ENCODE data around the gene ALG2.

ALG2 gene

DNA sequence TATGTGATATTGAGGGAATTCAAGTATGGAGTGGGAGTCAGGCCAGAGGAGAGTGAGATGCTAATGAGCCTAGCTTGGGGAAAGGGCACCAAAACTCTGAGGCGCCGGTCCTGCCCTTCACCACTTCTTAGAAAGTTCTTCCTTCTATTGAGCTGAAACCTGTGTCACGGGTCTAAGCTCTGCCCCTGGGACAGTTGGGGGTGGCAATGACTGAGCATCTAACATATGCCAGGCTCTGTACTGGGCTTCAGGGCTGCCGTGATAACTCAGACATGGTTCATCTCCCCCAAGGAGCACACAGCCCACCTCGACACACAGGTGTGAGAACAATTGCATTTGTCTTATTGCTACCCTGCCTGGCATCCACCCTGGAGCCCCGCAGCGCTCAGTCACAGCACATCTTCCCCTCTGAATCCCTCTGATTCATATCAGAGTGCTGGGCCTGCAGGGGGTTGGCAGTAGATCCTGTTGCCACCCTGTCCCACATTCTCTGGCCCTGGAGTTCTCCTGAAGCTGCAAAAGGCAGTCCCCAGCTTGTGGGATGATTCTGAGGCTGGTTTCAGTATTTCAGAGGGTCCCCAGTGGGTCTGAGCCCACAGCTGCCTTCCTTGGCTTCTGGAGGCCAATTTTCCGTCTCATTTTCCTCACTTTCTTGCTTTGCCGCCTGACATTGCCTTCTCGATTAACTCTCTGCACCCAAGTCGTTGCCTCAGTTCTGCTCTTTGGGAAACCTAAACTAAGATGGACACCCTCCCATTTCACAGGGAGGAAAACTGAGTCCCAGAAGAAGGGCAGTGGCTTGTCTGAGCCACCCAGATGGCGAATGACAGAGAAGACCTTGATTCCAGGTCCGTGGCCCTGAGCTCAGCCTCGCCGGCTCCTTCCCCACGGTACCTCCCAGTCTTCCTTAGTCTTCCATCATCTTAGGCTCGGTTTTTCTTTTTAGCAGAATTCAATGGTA, 42.5 kb downstream of the ALG2 start:
- DNase-seq (ENCODE audit: low read depth, low spot score): no peak
- TF ChIP-seq ZNF274 (IDR thresholded peaks at IDR 0.05; ENCODE audit: low read depth, low read length) (no peak), SUZ12 (IDR thresholded peaks at IDR 0.05; ENCODE audit: extremely low read depth, insufficient read depth, insufficient read length) (no peak), YY1 (IDR thresholded peaks at IDR 0.05; ENCODE audit: insufficient read depth, insufficient read length) (no peak)
- no peaks in the 10 kb centered on the region for H3K9me3 ChIP-seq (ENCODE audit: insufficient read depth, low read length)
- H3K27me3 ChIP-seq (ENCODE audit: insufficient read depth, insufficient read length): no peaks in the 10 kb centered on the region
- no peaks in the 10 kb centered on the region for H3K36me3 ChIP-seq (ENCODE audit: insufficient read depth, insufficient read length, low read length)
- no peak overlapping the region for H3K9ac ChIP-seq (ENCODE audit: insufficient read length, low read depth)
- H3K4me3 ChIP-seq (ENCODE audit: insufficient read length, low read depth): no peak overlapping the region
- peaks cover 6% of the 10 kb centered on the region for H3K4me1 ChIP-seq (ENCODE audit: insufficient read depth, insufficient read length)

DNA sequence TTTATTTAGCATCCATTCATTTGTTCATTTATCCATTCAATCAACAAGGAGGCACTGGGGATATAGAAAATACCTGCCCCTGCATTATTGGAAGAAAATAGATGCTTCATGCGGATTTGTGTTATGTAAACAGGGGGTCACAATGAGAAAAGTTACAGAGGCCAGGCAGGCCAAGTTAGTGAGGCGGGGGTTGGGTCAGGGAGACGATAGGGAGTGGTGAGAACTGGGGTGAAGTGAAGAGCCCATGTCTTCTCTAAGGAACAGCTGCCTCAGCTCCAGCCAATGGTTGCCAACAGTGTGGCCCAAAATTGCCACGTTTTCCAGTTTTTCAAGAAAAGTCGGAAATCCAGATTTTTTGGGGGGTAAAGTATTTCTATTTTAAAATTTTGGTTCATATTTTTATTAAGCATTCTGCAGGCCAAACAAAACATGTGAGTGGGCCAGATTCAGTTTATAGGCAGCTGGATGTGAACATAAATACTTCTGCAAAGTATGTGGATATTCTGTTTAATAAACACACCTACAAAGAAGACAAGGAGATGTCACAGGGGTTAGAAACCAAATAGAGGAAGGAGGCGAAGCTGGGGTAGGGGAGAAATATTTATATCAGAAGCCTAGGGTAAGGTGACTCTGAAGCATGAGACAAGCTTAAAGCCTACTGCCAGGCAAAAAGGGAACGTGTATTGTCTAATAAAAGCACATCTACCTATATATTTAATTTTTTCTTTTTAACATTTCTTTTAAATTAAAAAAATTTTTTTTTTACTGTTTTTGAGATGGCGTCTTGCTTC, 44.0 kb downstream of the ALG2 start:
- Histone ChIP-seq H3K36me3 (ENCODE audit: insufficient read depth, insufficient read length, low read length) (no peaks in the 10 kb centered on the region), H3K9me3 (ENCODE audit: insufficient read depth, low read length) (no peaks in the 10 kb centered on the region), H3K27me3 (ENCODE audit: insufficient read depth, insufficient read length) (no peaks in the 10 kb centered on the region), H3K9ac (ENCODE audit: insufficient read length, low read depth) (no peak overlapping the region), H3K4me1 (ENCODE audit: insufficient read depth, insufficient read length) (peaks cover 6% of the 10 kb centered on the region), H3K4me3 (ENCODE audit: insufficient read length, low read depth) (no peak overlapping the region)
- DNase-seq (ENCODE audit: low read depth, low spot score): no peak
- TF ChIP-seq SUZ12 (IDR thresholded peaks at IDR 0.05; ENCODE audit: extremely low read depth, insufficient read depth, insufficient read length) (no peak), YY1 (IDR thresholded peaks at IDR 0.05; ENCODE audit: insufficient read depth, insufficient read length) (no peak), ZNF274 (IDR thresholded peaks at IDR 0.05; ENCODE audit: low read depth, low read length) (no peak)

DNA sequence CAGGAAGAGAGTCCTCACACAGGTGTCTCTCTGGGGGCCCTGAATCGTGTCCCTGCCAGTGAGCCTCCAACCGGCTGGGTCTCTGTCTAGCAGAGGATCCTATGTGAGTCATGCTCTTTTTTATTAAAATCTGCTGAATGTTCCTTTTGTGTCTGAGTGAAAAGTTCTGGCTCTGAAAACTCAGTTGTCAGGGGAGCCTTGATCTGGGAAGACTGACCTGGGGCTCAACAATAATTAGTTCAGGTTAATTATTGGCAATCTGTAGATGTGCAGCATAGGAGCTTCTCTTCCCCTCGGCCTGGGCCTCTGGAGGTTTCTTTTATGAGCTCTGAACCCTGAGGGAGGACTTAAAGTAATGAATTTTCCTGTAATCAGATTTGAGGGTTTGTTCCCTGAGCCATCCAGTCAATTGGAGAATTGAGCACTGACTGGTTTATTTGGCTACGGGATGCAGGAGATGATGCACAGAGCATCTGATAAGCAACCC, 45.2 kb downstream of the ALG2 start:
- H3K36me3 ChIP-seq (ENCODE audit: insufficient read depth, insufficient read length, low read length): no peaks in the 10 kb centered on the region
- H3K27me3 ChIP-seq (ENCODE audit: insufficient read depth, insufficient read length): peaks cover 6% of the 10 kb centered on the region
- no peak for DNase-seq (ENCODE audit: low read depth, low spot score)
- TF ChIP-seq ZNF274 (IDR thresholded peaks at IDR 0.05; ENCODE audit: low read depth, low read length) (no peak), SUZ12 (IDR thresholded peaks at IDR 0.05; ENCODE audit: extremely low read depth, insufficient read depth, insufficient read length) (no peak), YY1 (IDR thresholded peaks at IDR 0.05; ENCODE audit: insufficient read depth, insufficient read length) (no peak)
- peaks cover 8% of the 10 kb centered on the region for H3K4me1 ChIP-seq (ENCODE audit: insufficient read depth, insufficient read length)
- H3K9me3 ChIP-seq (ENCODE audit: insufficient read depth, low read length): no peaks in the 10 kb centered on the region
- no peak overlapping the region for H3K4me3 ChIP-seq (ENCODE audit: insufficient read length, low read depth)
- H3K9ac ChIP-seq (ENCODE audit: insufficient read length, low read depth): no peak overlapping the region

DNA sequence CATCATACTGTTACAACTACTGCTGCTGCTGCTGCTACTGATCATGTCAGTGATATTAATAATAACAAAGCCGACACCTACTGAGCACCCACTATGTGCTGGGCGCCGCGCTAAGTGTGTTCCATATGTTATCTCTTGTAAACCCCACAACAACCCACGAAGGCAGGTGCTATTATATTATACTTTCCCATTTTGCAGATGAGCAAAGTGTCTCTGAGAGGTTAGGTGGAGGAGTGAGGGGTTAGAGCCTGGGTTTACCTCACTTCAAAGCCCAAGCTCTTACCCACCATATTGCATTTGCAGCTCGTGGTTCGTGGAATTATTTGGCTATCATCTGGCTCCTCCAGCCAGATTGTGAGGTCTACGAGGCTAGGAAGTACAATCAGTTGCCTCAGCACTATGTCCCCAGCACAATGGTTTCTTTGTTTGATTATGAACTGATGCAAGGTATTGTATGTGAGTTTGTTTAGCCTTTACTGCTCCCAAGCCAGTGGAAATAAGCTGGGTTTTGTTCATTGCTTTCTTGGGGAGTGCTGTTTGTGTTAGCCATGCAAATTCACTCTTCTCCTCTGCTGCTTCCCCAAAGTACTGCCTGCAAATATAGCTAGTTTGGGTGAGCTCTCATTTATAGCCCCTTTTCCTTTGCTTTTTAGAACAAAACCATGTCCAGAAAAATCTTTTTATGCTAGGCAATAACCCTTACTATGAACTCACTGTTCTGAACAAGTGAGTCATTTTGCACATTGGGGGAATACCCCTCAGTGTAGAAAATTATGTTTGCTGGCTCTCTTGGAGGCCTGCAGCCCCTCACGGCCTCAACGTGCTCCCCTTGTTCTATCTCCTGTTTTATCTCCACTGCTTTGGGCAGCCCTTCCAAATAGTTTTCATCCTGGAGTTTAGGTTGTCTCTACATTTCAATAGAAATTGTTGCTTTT, 47.9 kb downstream of the ALG2 start:
- peaks cover 10% of the 10 kb centered on the region for H3K4me1 ChIP-seq (ENCODE audit: insufficient read depth, insufficient read length)
- H3K4me3 ChIP-seq (ENCODE audit: insufficient read length, low read depth): no peak overlapping the region
- peaks cover 11% of the 10 kb centered on the region for H3K27me3 ChIP-seq (ENCODE audit: insufficient read depth, insufficient read length)
- H3K36me3 ChIP-seq (ENCODE audit: insufficient read depth, insufficient read length, low read length): no peaks in the 10 kb centered on the region
- H3K9ac ChIP-seq (ENCODE audit: insufficient read length, low read depth): no peak overlapping the region
- no peak for TF ChIP-seq SUZ12 (IDR thresholded peaks at IDR 0.05; ENCODE audit: extremely low read depth, insufficient read depth, insufficient read length)
- no peak for TF ChIP-seq YY1 (IDR thresholded peaks at IDR 0.05; ENCODE audit: insufficient read depth, insufficient read length)
- no peak for TF ChIP-seq ZNF274 (IDR thresholded peaks at IDR 0.05; ENCODE audit: low read depth, low read length)
- DNase-seq (ENCODE audit: low read depth, low spot score): no peak
- no peaks in the 10 kb centered on the region for H3K9me3 ChIP-seq (ENCODE audit: insufficient read depth, low read length)

DNA sequence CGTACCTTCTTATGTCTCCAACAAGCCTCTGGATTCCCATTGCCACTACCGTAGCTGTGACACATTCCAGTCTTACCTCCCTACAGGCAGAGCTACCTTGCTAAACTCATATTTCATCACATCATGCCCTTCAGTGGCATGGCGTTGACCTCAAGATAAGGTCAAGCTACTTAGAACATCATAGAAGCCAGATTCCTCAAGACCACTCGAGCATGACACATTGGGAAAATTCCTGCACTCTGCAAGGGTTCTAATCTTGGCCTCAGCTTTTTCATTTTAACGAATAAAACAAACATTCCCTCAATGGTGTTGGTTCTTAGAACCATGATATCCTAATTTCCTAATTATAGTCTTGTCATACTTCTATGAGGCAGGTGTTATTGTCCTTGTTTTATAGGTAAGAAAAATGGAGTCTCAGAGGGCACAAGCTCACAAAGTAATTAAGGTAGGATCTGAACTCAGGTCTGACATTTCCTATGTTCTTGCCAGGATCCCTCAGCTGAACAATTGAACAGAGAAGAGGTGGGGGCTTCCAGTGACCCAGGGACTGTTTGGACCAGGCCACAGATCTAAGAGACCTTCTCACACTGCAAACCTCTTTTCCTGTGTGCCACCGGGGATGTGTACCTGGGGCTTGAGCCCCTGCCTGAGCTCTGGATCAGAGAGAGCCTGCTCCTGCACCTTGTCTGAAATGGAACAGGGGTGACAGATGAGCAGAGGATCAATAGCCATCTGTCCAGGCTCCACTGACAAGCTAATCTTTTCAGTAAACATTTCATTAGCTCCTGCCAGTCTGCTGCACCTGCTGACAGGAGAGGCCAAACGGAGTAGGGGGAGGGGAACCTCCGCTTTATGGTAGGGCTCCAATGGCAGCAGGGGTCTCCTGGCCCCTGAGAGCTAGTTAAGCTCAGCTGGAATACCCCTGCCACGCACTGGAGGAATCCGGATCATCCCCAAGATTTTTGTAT, 49.3 kb downstream of the ALG2 start:
- peaks cover 10% of the 10 kb centered on the region for H3K4me1 ChIP-seq (ENCODE audit: insufficient read depth, insufficient read length)
- H3K4me3 ChIP-seq (ENCODE audit: insufficient read length, low read depth): no peak overlapping the region
- no peak overlapping the region for H3K9ac ChIP-seq (ENCODE audit: insufficient read length, low read depth)
- TF ChIP-seq SUZ12 (IDR thresholded peaks at IDR 0.05; ENCODE audit: extremely low read depth, insufficient read depth, insufficient read length) (no peak), YY1 (IDR thresholded peaks at IDR 0.05; ENCODE audit: insufficient read depth, insufficient read length) (no peak), ZNF274 (IDR thresholded peaks at IDR 0.05; ENCODE audit: low read depth, low read length) (no peak)
- peaks cover 11% of the 10 kb centered on the region for H3K27me3 ChIP-seq (ENCODE audit: insufficient read depth, insufficient read length)
- H3K9me3 ChIP-seq (ENCODE audit: insufficient read depth, low read length): no peaks in the 10 kb centered on the region
- no peaks in the 10 kb centered on the region for H3K36me3 ChIP-seq (ENCODE audit: insufficient read depth, insufficient read length, low read length)
- no peak for DNase-seq (ENCODE audit: low read depth, low spot score)
